DOHH2 (cell line): Measurements from ENCODE around the gene NEURL1B.

Experiments
- H3F3A ChIP-seq: fragments of 200-600 bp; sonication (generic), shearing (Covaris generic); 2 replicates; pipeline ENCODE4 v1.6.0; 2016; ENCODE audit warnings: antibody characterized with exemption, mild to moderate bottlenecking; ENCODE audit not compliant: control insufficient read depth, insufficient read depth
- H3K27ac ChIP-seq: fragments of 200-600 bp; sonication (generic); 2 replicates; pipeline ENCODE4 v1.5.1; 2014; ENCODE audit warnings: low read depth, mild to moderate bottlenecking, low read length, moderate library complexity
- H3K27me3 ChIP-seq: fragments of 200-600 bp; sonication (generic); 2 replicates; pipeline ENCODE4 v1.6.1; 2014; ENCODE audit warnings: mild to moderate bottlenecking, low read length, mixed read lengths; ENCODE audit not compliant: control insufficient read depth
- H3K36me3 ChIP-seq: fragments of 200-600 bp; sonication (generic); 2 replicates; pipeline ENCODE4 v1.6.1; 2014; ENCODE audit warnings: mild to moderate bottlenecking, low read length, moderate library complexity, mixed read lengths; ENCODE audit not compliant: control insufficient read depth
- H3K4me1 ChIP-seq: fragments of 200-600 bp; sonication (generic); 2 replicates; pipeline ENCODE4 v1.6.1; 2014; ENCODE audit warnings: mild to moderate bottlenecking, low read length, mixed read lengths; ENCODE audit not compliant: control insufficient read depth
- H3K4me2 ChIP-seq: fragments of 200-600 bp; sonication (generic); 2 replicates; pipeline ENCODE4 v1.6.0; 2014; ENCODE audit warnings: mild to moderate bottlenecking, low read length, moderate library complexity
- H3K4me3 ChIP-seq: fragments of 200-600 bp; sonication (generic); 2 replicates; pipeline ENCODE4 v1.5.1; 2014; ENCODE audit warnings: mild to moderate bottlenecking, low read length, mixed read lengths
- H3K79me2 ChIP-seq: fragments of 200-600 bp; sonication (generic); 2 replicates; pipeline ENCODE4 v1.6.1; 2014; ENCODE audit warnings: mild to moderate bottlenecking, low read length, mixed read lengths; ENCODE audit not compliant: control insufficient read depth
- H3K9me2 ChIP-seq: fragments of 200-600 bp; sonication (generic); replicated peaks from 2 replicates; pipeline ENCODE4 v1.6.1; 2014; ENCODE audit warnings: mild to moderate bottlenecking, low read length, mixed read lengths; ENCODE audit not compliant: control insufficient read depth
- H3K9me3 ChIP-seq: fragments of 200-600 bp; sonication (generic); 2 replicates; pipeline ENCODE4 v1.6.1; 2014; ENCODE audit warnings: antibody characterized with exemption, low read length, mixed read lengths; ENCODE audit not compliant: control insufficient read depth, insufficient read depth
- H4K20me1 ChIP-seq: fragments of 200-600 bp; sonication (generic); 2 replicates; pipeline ENCODE4 v1.6.0; 2014; ENCODE audit warnings: low read depth, mild to moderate bottlenecking, antibody characterized with exemption, low read length, moderate library complexity; ENCODE audit not compliant: control insufficient read depth, insufficient read depth
- CTCF ChIP-seq: fragments of 200-600 bp; sonication (generic); IDR thresholded peaks from one replicate; pipeline ENCODE4 v1.5.1; 2014; ENCODE audit warnings: antibody characterized with exemption, mild to moderate bottlenecking, low read depth, low read length; ENCODE audit not compliant: poor library complexity, severe bottlenecking
- EZH2phosphoT487 ChIP-seq: fragments of 200-600 bp; sonication (generic); IDR thresholded peaks from 2 replicates; pipeline ENCODE4 v1.6.1; 2017; ENCODE audit warnings: borderline replicate concordance, mild to moderate bottlenecking, antibody characterized with exemption, low read length, moderate library complexity, mixed read lengths

The NEURL1B gene

GRCh38 chr5:172608773-172609172 is 32.3 kb upstream of the NEURL1B start:
- Histone ChIP-seq H4K20me1 (no peaks in the 10 kb centered on the region), H3K4me2 (no peak overlapping the region), H3K9me2 (no peaks in the 10 kb centered on the region), H3K27me3 (peaks cover 6% of the 10 kb centered on the region; the same call in 1 of the 2 replicates), H3K4me3 (no peak overlapping the region), H3K36me3 (no peaks in the 10 kb centered on the region), H3F3A (no peaks in the 10 kb centered on the region), H3K27ac (no peak overlapping the region), H3K9me3 (peaks cover 2% of the 10 kb centered on the region; the same call in 1 of the 2 replicates), H3K4me1 (no peaks in the 10 kb centered on the region), H3K79me2 (no peaks in the 10 kb centered on the region)
- TF ChIP-seq CTCF (no peak), EZH2phosphoT487 (no peak)

GRCh38 chr5:172610643-172611042 is 30.4 kb upstream of the NEURL1B start:
- no peaks in the 10 kb centered on the region; the same call in 1 of the 2 replicates for H3F3A ChIP-seq
- no peak overlapping the region for H3K4me3 ChIP-seq
- no peaks in the 10 kb centered on the region for H3K9me2 ChIP-seq
- no peaks in the 10 kb centered on the region for H3K36me3 ChIP-seq
- H3K4me2 ChIP-seq, result no peak overlapping the region
- H4K20me1 ChIP-seq, result no peaks in the 10 kb centered on the region
- peaks cover 7% of the 10 kb centered on the region; the same call in 1 of the 2 replicates for H3K9me3 ChIP-seq
- H3K27me3 ChIP-seq, result peaks cover 6% of the 10 kb centered on the region; the same call in 1 of the 2 replicates
- peaks cover 12% of the 10 kb centered on the region for H3K4me1 ChIP-seq
- no peak for TF ChIP-seq EZH2phosphoT487
- TF ChIP-seq CTCF, result no peak
- no peak overlapping the region for H3K27ac ChIP-seq
- no peaks in the 10 kb centered on the region for H3K79me2 ChIP-seq

- H3K27me3 ChIP-seq, result peaks cover 6% of the 10 kb centered on the region; the same call in 1 of the 2 replicates
- no peaks in the 10 kb centered on the region for H4K20me1 ChIP-seq
- no peak for TF ChIP-seq CTCF
- TF ChIP-seq EZH2phosphoT487, result no peak
Measured at GRCh38 chr5:172611913-172612312, 29.1 kb upstream of the NEURL1B start.

GRCh38 chr5:172612771-172613170 is 28.3 kb upstream of the NEURL1B start:
- Histone ChIP-seq H3K79me2 (no peaks in the 10 kb centered on the region), H3K9me2 (no peaks in the 10 kb centered on the region), H3F3A (no peaks in the 10 kb centered on the region; the same call in 1 of the 2 replicates), H3K36me3 (no peaks in the 10 kb centered on the region), H4K20me1 (no peaks in the 10 kb centered on the region), H3K27ac (no peak overlapping the region), H3K4me3 (no peak overlapping the region), H3K9me3 (peaks cover 7% of the 10 kb centered on the region; the same call in 1 of the 2 replicates), H3K27me3 (no peaks in the 10 kb centered on the region), H3K4me1 (peaks cover 13% of the 10 kb centered on the region), H3K4me2 (no peak overlapping the region)
- TF ChIP-seq CTCF, result no peak
- TF ChIP-seq EZH2phosphoT487, result no peak

More at GRCh38 chr5:172611913-172612312, 29.1 kb upstream of the NEURL1B start:
- Histone ChIP-seq H3K36me3 (no peaks in the 10 kb centered on the region), H3F3A (no peaks in the 10 kb centered on the region; the same call in 1 of the 2 replicates), H3K4me3 (no peak overlapping the region), H3K4me1 (peaks cover 13% of the 10 kb centered on the region), H3K9me2 (no peaks in the 10 kb centered on the region), H3K4me2 (no peak overlapping the region), H3K79me2 (no peaks in the 10 kb centered on the region), H3K27ac (no peak overlapping the region), H3K9me3 (peaks cover 7% of the 10 kb centered on the region; the same call in 1 of the 2 replicates)
